SIG-M5 treated with dmso at 0.1 percent for 504 hours (cell line): ENCODE measurements around the gene PFKFB4.

Experiments used
- DNase-seq: peaks from one replicate; lab custom pipeline; 2025; ENCODE audit not compliant: unreplicated experiment; lab: John Stamatoyannopoulos, UW

The PFKFB4 gene

GRCh38 chr3:48585411-48585810 lies 28.8 kb upstream of the PFKFB4 start:
- DNase-seq: no peak

- no peak for DNase-seq
Observed at GRCh38 chr3:48584836-48585235, 28.2 kb upstream of the PFKFB4 start.

GRCh38 chr3:48581621-48582481 lies 25.2 kb upstream of the PFKFB4 start:
- no peak for DNase-seq

GRCh38 chr3:48576647-48577046 lies 20.0 kb upstream of the PFKFB4 start:
- no peak for DNase-seq

GRCh38 chr3:48575366-48575765 lies 18.8 kb upstream of the PFKFB4 start:
- DNase-seq: no peak

- no peak for DNase-seq
Observed at GRCh38 chr3:48573973-48574585, 17.5 kb upstream of the PFKFB4 start.

GRCh38 chr3:48572517-48572916 lies 15.9 kb upstream of the PFKFB4 start:
- no peak for DNase-seq

- DNase-seq: no peak
Observed at GRCh38 chr3:48571938-48572337, 15.3 kb upstream of the PFKFB4 start.

GRCh38 chr3:48569808-48570450 lies 13.3 kb upstream of the PFKFB4 start:
- no peak for DNase-seq

- no peak for DNase-seq
Observed at GRCh38 chr3:48569400-48569799, 12.8 kb upstream of the PFKFB4 start.

GRCh38 chr3:48568476-48568875 lies 11.9 kb upstream of the PFKFB4 start:
- no peak for DNase-seq

- no peak for DNase-seq
Observed at GRCh38 chr3:48567500-48567899, 10.9 kb upstream of the PFKFB4 start.

- no peak for DNase-seq
Observed at GRCh38 chr3:48567090-48567489, 10.5 kb upstream of the PFKFB4 start.

- no peak for DNase-seq
Observed at GRCh38 chr3:48566401-48566760, 9.8 kb upstream of the PFKFB4 start.

- peak; percentile 42 for DNase-seq
Observed at GRCh38 chr3:48565591-48566400, 9.2 kb upstream of the PFKFB4 start.

GRCh38 chr3:48565186-48565585 lies 8.6 kb upstream of the PFKFB4 start:
- no peak for DNase-seq

- DNase-seq: no peak
Observed at GRCh38 chr3:48564667-48565066, 8.1 kb upstream of the PFKFB4 start.

- DNase-seq: peak; percentile 52
Observed at GRCh38 chr3:48564022-48564421, 7.4 kb upstream of the PFKFB4 start.

- DNase-seq: no peak
Observed at GRCh38 chr3:48563382-48563918, 6.8 kb upstream of the PFKFB4 start, which contains the start of gene UCN2. Gene UCN2 (minus strand): TSS chr3:48563781. CDS start chr3:48563124, 657 bp downstream.

- no peak for DNase-seq
Observed at GRCh38 chr3:48562367-48563095, 5.9 kb upstream of the PFKFB4 start.
